ENCODE data around the gene TAPBP. TPM values are rescaled to one million over a fixed set of nuclear protein-coding genes. Genes with fewer than 3 reads are reported as not detected.
A peak's percentile ranks its signal among the peaks of the same experiment; 100 is the strongest.
"Not testable (repeated sequence)": the region's sequence is repeated elsewhere in the genome, so short reads cannot be mapped to it uniquely, and the experiment has no call there.

TAPBP gene
- total RNA-seq, 1 donor from 2014 or later: 20.2 TPM

- peak within 1 kb of the TSS; percentile 80 for H3K4me3 Mint-ChIP-seq (ENCODE audit: low read depth)
- peak; percentile 65 for DNase-seq (ENCODE audit: low spot score, unreplicated experiment)
- no peaks in the 10 kb centered on the region for H3K9me3 Mint-ChIP-seq (ENCODE audit: low read depth)
- peak within 1 kb of the TSS; percentile 92 for H3K27ac Mint-ChIP-seq
- H3K4me1 Mint-ChIP-seq (ENCODE audit: low read depth): peaks cover 31% of the 10 kb centered on the region
- H3K36me3 Mint-ChIP-seq (ENCODE audit: insufficient read depth): peaks cover 17% of the 10 kb centered on the region
- TF ChIP-seq CTCF (IDR thresholded peaks at IDR 0.05; ENCODE audit: unreplicated experiment): peak; percentile 67
- no peaks in the 10 kb centered on the region for H3K27me3 Mint-ChIP-seq
These were observed 36.8 kb downstream of the TAPBP start, which contains the start of gene B3GALT4 for GRCh38 chr6:33276864-33277662. Gene B3GALT4, plus strand, starts transcription at chr6:33277123. Its CDS starts 297 bp downstream, at chr6:33277420.

DNA sequence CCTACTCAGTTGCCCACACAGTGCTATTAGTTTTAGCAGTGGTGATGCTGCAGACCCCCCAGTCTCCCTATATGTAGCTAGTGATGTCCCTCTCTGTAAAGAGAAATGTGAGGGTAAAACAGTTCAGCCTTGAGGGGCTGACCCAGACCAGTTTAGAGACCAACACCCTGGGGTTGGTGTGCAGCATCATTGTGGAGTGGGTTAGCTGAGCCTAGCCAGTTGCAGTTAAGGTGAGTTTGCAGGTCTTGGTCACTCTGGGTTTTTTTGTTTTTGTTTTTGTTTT is 37.4 kb downstream of the TAPBP start:
- Mint-ChIP-seq H3K4me3 (ENCODE audit: low read depth) (peak overlapping the region; percentile 74), H3K9me3 (ENCODE audit: low read depth) (no peaks in the 10 kb centered on the region), H3K36me3 (ENCODE audit: insufficient read depth) (peaks cover 17% of the 10 kb centered on the region), H3K27me3 (no peaks in the 10 kb centered on the region), H3K4me1 (ENCODE audit: low read depth) (peaks cover 32% of the 10 kb centered on the region), H3K27ac (peak overlapping the region; percentile 92)
- TF ChIP-seq CTCF (IDR thresholded peaks at IDR 0.05; ENCODE audit: unreplicated experiment): no peak
- no peak for DNase-seq (ENCODE audit: low spot score, unreplicated experiment)

DNA sequence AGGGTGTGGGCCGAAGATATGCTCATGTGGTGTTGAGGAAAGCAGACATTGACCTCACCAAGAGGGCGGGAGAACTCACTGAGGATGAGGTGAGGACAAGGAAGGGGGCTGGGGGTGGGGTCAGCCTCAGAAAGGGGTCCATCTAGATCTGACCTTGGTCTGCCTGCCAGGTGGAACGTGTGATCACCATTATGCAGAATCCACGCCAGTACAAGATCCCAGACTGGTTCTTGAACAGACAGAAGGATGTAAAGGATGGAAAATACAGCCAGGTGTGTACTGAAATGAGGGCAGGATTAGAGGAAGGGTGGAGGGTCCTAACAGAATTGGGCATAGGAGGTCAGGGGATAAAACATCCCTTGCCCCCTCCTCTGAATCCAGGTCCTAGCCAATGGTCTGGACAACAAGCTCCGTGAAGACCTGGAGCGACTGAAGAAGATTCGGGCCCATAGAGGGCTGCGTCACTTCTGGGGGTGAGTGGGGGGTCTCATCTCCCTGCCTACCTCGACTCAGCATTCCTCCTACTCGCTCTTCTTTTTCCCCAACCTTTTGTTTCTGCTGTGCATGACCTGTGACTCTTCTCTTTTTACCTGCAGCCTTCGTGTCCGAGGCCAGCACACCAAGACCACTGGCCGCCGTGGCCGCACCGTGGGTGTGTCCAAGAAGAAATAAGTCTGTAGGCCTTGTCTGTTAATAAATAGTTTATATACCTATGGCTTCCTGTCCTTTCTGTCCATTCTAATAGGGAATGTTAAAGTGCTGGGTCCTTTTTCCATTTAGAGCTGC is 37.9 kb downstream of the TAPBP start:
- peak overlapping the region; percentile 74 for H3K4me3 Mint-ChIP-seq (ENCODE audit: low read depth)
- H3K27ac Mint-ChIP-seq: peak overlapping the region; percentile 92
- H3K9me3 Mint-ChIP-seq (ENCODE audit: low read depth); H3K27me3 Mint-ChIP-seq; DNase-seq (ENCODE audit: low spot score, unreplicated experiment): not testable (repeated sequence)
- H3K4me1 Mint-ChIP-seq (ENCODE audit: low read depth): peaks cover 32% of the 10 kb centered on the region
- H3K36me3 Mint-ChIP-seq (ENCODE audit: insufficient read depth): peaks cover 17% of the 10 kb centered on the region

DNA sequence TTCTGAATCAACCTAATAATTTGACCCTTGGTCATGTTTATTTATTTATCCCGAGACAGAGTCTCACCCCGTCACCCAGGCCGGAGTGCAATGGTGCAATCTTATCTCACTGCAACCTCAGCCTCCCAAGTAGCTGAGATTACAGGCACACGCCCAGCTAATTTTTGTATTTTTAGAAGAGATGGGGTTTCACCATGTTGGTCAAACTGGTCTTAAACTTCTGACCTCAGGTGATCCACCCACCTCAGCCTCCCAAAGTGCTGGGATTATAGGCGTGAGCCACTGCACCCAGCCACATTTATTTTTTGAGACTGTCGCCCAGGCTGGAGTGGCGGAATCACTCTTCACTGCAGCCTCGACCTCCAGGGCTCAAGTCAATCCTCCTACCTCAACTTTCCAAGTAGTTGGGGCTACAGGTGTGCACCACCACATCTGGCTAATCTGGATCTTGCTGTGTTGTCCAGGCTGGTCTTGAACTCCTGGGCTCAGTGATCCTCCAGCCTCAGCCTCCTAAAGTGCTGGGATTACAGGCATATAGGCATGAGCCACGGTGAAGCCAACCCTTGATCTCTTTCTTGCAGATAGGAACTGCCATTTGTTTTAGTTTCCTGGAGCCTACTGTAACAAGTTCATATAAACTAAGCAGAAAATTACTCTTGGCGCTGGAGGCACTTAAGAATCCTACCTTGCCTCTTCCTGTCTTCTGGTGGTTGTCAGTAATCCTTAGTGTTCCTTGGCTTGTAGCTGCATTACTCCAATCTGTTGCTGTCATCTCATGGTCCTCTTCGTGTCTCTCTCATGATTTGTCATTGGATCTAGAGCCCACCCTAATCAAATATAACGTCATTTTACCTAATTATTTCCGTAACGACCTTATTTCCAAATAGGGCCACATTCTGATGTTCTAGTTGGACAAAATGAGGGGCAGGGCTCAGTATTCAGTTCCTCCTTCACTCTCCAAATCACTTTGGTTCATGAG is 39.7 kb downstream of the TAPBP start:
- H3K4me1 Mint-ChIP-seq (ENCODE audit: low read depth): peaks cover 36% of the 10 kb centered on the region

More for the DNA sequence above, 39.7 kb downstream of the TAPBP start:
- Mint-ChIP-seq H3K27me3 (no peaks in the 10 kb centered on the region), H3K27ac (peak overlapping the region; percentile 69), H3K36me3 (ENCODE audit: insufficient read depth) (peaks cover 17% of the 10 kb centered on the region), H3K9me3 (ENCODE audit: low read depth) (no peaks in the 10 kb centered on the region), H3K4me3 (ENCODE audit: low read depth) (peak overlapping the region; percentile 100)
- no peak for TF ChIP-seq CTCF (IDR thresholded peaks at IDR 0.05; ENCODE audit: unreplicated experiment)
- no peak for DNase-seq (ENCODE audit: low spot score, unreplicated experiment)
